ENCODE data around the gene CDK6. TPM values are rescaled to one million over a fixed set of nuclear protein-coding genes. Genes with fewer than 3 reads are reported as not detected.

The CDK6 gene
- total RNA-seq, 4 donors from 2014 or later: 58.1 to 79.1 (median 68.3) TPM

DNA sequence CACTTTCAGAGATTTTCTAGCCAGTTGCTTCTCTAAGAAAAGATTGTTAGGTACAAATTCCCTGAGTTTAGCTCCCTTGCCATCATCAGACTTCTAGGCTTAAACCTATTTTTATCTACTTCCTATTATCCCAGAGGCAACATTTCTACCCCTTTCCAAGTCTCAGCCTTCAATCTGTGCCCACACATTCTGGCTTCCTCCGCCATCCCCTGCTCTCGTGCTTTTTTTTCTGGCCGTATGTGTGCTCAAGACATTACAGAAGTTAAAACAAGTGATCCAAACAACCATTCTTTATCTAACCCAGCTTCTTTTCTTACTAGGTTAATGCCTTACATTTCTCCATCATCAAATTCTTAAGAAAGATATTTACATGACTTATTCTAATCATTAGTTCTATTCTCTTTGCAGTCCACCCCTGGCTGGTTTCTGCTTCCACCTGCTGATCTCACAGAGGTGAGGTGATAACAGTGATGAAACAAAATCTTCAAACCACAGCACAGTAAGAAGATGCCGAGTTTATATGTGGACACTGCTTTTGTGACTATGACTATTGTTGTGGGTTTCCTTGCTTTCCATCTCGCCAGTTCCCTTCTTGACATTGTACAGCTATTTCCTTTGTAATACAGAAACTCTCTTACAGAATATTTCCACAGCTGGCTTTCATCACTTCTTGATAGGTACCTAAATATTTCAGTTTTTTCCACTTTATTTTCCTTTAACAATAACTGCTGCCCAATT lies 18.3 kb upstream of the CDK6 start:
- H3K4me1 ChIP-seq: no peaks in the 10 kb centered on the region
- no peak overlapping the region for H3K4me3 ChIP-seq
- no peak overlapping the region for H3K27ac ChIP-seq
- 60% methylated on average over 5 of the region's 5 CpGs for WGBS
- H3K36me3 ChIP-seq: no peaks in the 10 kb centered on the region
- no peak for DNase-seq (ENCODE audit: low spot score in 2 of 2)
- TF ChIP-seq POLR2AphosphoS5 (IDR thresholded peaks at IDR 0.05): no peak
- no peak for TF ChIP-seq POLR2A (IDR thresholded peaks at IDR 0.05)
- TF ChIP-seq, protein P1, sequence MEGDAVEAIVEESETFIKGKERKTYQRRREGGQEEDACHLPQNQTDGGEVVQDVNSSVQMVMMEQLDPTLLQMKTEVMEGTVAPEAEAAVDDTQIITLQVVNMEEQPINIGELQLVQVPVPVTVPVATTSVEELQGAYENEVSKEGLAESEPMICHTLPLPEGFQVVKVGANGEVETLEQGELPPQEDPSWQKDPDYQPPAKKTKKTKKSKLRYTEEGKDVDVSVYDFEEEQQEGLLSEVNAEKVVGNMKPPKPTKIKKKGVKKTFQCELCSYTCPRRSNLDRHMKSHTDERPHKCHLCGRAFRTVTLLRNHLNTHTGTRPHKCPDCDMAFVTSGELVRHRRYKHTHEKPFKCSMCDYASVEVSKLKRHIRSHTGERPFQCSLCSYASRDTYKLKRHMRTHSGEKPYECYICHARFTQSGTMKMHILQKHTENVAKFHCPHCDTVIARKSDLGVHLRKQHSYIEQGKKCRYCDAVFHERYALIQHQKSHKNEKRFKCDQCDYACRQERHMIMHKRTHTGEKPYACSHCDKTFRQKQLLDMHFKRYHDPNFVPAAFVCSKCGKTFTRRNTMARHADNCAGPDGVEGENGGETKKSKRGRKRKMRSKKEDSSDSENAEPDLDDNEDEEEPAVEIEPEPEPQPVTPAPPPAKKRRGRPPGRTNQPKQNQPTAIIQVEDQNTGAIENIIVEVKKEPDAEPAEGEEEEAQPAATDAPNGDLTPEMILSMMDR (IDR thresholded peaks at IDR 0.05): no peak
- no peak for TF ChIP-seq EP300 (IDR thresholded peaks at IDR 0.05)
- H3K9me3 ChIP-seq: no peaks in the 10 kb centered on the region
- H3K27me3 ChIP-seq: no peaks in the 10 kb centered on the region

DNA sequence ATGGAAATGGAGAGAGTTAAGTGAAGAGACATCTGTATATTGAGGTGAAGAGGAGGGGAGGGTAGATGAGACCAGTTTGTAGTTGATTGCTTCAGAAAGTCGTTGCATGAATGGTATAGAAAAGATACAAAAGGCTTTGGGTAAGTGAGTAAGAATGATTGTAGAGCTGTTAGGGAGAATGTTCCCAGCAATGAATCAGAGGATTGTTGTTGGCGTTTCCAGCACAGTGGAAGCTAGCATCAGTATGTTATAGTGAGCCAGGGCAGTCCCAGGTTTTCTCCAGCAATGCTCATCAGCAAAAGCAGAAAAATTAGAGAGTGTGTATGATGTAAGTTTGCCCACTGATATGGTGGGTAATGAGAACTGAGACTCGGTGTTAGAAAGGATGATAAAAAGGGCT lies 15.4 kb upstream of the CDK6 start:
- Histone ChIP-seq H3K27ac (no peak overlapping the region), H3K27me3 (no peaks in the 10 kb centered on the region), H3K9me3 (no peaks in the 10 kb centered on the region), H3K36me3 (no peaks in the 10 kb centered on the region), H3K4me3 (no peak overlapping the region), H3K4me1 (no peaks in the 10 kb centered on the region)
- DNase-seq (ENCODE audit: low spot score in 2 of 2): no peak
- TF ChIP-seq POLR2A (IDR thresholded peaks at IDR 0.05) (no peak), POLR2AphosphoS5 (IDR thresholded peaks at IDR 0.05) (no peak), EP300 (IDR thresholded peaks at IDR 0.05) (no peak)
- TF ChIP-seq, protein P1 (IDR thresholded peaks at IDR 0.05): no peak
- 75% methylated on average over 3 of the region's 3 CpGs for WGBS

DNA sequence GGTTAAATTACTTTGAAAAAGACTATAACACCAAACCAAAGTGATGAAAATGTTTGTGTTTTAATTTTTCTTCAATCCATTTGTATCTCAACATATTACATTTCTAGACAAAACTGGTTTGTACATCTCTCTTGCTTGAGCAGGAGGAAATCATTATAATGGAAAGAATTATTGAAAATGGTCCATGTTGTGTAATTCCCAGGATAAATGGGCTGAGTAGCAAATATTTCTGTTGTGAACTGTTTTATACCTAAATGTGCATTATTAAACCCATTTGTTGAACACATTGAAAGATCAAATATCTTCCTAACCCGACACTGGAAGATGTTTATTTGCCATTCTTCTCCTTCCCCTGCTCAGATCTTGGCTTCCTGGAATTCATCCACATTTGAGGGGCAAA lies 14.1 kb upstream of the CDK6 start:
- H3K27ac ChIP-seq: no peak overlapping the region
- H3K9me3 ChIP-seq: no peaks in the 10 kb centered on the region
- no peak for TF ChIP-seq POLR2AphosphoS5 (IDR thresholded peaks at IDR 0.05)
- TF ChIP-seq EP300 (IDR thresholded peaks at IDR 0.05): no peak
- no peak for TF ChIP-seq POLR2A (IDR thresholded peaks at IDR 0.05)
- TF ChIP-seq, protein P1 (IDR thresholded peaks at IDR 0.05): no peak
- H3K27me3 ChIP-seq: no peaks in the 10 kb centered on the region
- H3K36me3 ChIP-seq: no peaks in the 10 kb centered on the region
- no peak for DNase-seq (ENCODE audit: low spot score in 2 of 2)
- no peak overlapping the region for H3K4me3 ChIP-seq
- no peaks in the 10 kb centered on the region for H3K4me1 ChIP-seq
- WGBS: 69% methylated on average over 1 of the region's 1 CpG

DNA sequence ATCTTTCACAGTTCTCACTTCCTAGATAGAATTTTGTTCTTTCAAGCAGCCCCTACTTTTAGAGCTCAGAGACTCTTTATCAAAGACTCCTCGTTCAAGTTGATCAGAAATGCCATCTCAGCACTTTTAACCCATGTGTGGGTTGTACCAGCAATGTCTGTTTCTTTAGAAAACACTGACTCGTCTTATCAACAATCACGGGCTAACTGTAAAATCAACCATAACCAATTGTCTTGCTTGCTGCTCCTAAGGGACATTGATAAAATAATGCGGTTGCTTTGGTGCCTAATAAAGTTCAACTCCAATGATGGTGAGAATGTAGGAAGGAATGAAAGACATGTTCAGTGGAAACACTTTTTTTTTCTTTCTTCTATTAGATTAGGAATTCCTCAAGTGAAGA lies 12.9 kb upstream of the CDK6 start:
- Histone ChIP-seq H3K4me1 (no peaks in the 10 kb centered on the region), H3K27me3 (no peaks in the 10 kb centered on the region), H3K27ac (no peak overlapping the region), H3K4me3 (no peak overlapping the region), H3K36me3 (no peaks in the 10 kb centered on the region), H3K9me3 (no peaks in the 10 kb centered on the region)
- 79% methylated on average over 4 of the region's 4 CpGs for WGBS
- no peak for TF ChIP-seq POLR2AphosphoS5 (IDR thresholded peaks at IDR 0.05)
- TF ChIP-seq, protein P1 (IDR thresholded peaks at IDR 0.05): no peak
- no peak for TF ChIP-seq EP300 (IDR thresholded peaks at IDR 0.05)
- TF ChIP-seq POLR2A (IDR thresholded peaks at IDR 0.05): no peak
- no peak for DNase-seq (ENCODE audit: low spot score in 2 of 2)

DNA sequence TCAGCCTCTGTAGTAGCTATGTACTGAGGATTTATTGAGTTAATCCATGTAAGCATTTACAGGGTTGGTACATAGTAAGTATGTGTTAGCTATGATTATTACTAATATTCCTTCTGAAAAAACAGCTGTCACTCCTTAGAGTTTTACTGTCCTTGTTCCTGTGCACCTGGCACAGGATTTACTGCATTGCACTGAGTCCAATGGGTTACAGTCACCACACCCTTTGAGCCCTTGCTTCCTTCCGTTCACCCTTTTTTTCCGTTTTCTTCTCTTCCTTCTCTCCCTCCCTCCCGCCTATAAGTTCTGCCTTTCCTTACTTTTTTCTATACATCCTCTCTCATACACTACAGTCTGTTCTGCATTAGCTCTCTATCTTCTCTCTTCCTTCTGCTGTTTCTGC lies 12.5 kb upstream of the CDK6 start:
- TF ChIP-seq, protein P1 (IDR thresholded peaks at IDR 0.05): no peak
- no peak for TF ChIP-seq POLR2AphosphoS5 (IDR thresholded peaks at IDR 0.05)
- TF ChIP-seq POLR2A (IDR thresholded peaks at IDR 0.05): no peak
- TF ChIP-seq EP300 (IDR thresholded peaks at IDR 0.05): no peak
- Histone ChIP-seq H3K9me3 (no peaks in the 10 kb centered on the region), H3K4me1 (no peaks in the 10 kb centered on the region), H3K36me3 (no peaks in the 10 kb centered on the region), H3K4me3 (no peak overlapping the region), H3K27me3 (no peaks in the 10 kb centered on the region), H3K27ac (no peak overlapping the region)
- DNase-seq (ENCODE audit: low spot score in 2 of 2): no peak
- WGBS: 74% methylated on average over 3 of the region's 3 CpGs
